ENCODE measurements around the gene PHF21B. TPM values are rescaled to one million over a fixed set of nuclear protein-coding genes. Genes with fewer than 3 reads are reported as not detected.
A peak's percentile ranks its signal among the peaks of the same experiment; 100 is the strongest.

Gene PHF21B
- total and polyA plus RNA-seq, 2 experiments from 2014 or later = 20.6 to 149 TPM

DNA sequence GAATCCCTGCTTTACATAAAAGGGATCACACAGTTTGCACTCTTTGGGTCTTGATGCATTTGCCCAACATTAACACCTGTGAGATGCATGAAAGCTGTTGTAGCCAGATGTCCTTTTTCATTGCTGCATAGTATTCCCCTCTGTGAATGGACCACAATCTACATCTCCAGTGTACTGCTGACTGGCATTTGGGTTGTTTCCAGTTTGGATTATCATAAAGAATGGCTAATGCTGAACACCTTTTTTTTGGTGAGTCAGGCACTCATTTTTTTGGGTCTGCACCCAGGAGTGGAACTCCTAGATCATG lies 58.3 kb downstream of the PHF21B start:
- peaks cover 8% of the 10 kb centered on the region; the same call in 1 of the 2 replicates for H3K36me3 ChIP-seq (ENCODE audit: insufficient read depth)
- H3K4me3 ChIP-seq = no peak overlapping the region
- H3K79me2 ChIP-seq (replicated peaks; ENCODE audit: insufficient read depth) = peaks cover 21% of the 10 kb centered on the region
- no peaks in the 10 kb centered on the region for H3K27me3 ChIP-seq (ENCODE audit: insufficient read depth)
- no peak overlapping the region for H3K27ac Mint-ChIP-seq
- peaks cover 48% of the 10 kb centered on the region for H3K4me1 ChIP-seq (ENCODE audit: insufficient read depth)
- H3F3A ChIP-seq (replicated peaks; ENCODE audit: low read depth) = peaks cover 45% of the 10 kb centered on the region
- H3K9me3 Mint-ChIP-seq = peaks cover 30% of the 10 kb centered on the region
- peaks cover 23% of the 10 kb centered on the region for H3K27me3 Mint-ChIP-seq (ENCODE audit: insufficient read depth, low read depth, poor library complexity)
- DNase-seq (ENCODE audit: low spot score) (no peak), ATAC-seq (no peak)
- no peak overlapping the region for H3K4me3 Mint-ChIP-seq
- H3K36me3 Mint-ChIP-seq (ENCODE audit: low read depth) = peaks cover 39% of the 10 kb centered on the region
- H2AFZ ChIP-seq = no peak overlapping the region
- TF ChIP-seq POLR2AphosphoS5 (IDR thresholded peaks at IDR 0.05; ENCODE audit: low read depth) (peak; percentile 2; the same call in 1 of the 2 replicates), ZNF114 (CRISPR knock-in tag; IDR thresholded peaks at IDR 0.05) (no peak)
- no peaks in the 10 kb centered on the region for H3K9me2 ChIP-seq (ENCODE audit: insufficient read depth)
- peak overlapping the region; percentile 32; the same call in 1 of the 2 replicates for H3K27ac ChIP-seq (ENCODE audit: low read depth)
- H4K20me1 ChIP-seq (replicated peaks; ENCODE audit: insufficient read depth) = peaks cover 32% of the 10 kb centered on the region
- H3K4me2 ChIP-seq = no peak overlapping the region
- H3K4me1 Mint-ChIP-seq = peaks cover 61% of the 10 kb centered on the region

GRCh38 chr22:44950806-44951509 lies 58.8 kb downstream of the PHF21B start:
- no peak overlapping the region for H2AFZ ChIP-seq
- Mint-ChIP-seq H3K36me3 (ENCODE audit: low read depth) (peaks cover 42% of the 10 kb centered on the region), H3K4me1 (peaks cover 61% of the 10 kb centered on the region), H3K4me3 (no peak overlapping the region), H3K27ac (no peak overlapping the region), H3K9me3 (peaks cover 30% of the 10 kb centered on the region), H3K27me3 (ENCODE audit: insufficient read depth, low read depth, poor library complexity) (peaks cover 23% of the 10 kb centered on the region)
- H3K9me2 ChIP-seq (ENCODE audit: insufficient read depth) = no peaks in the 10 kb centered on the region
- no peaks in the 10 kb centered on the region for H3K27me3 ChIP-seq (ENCODE audit: insufficient read depth)
- peaks cover 34% of the 10 kb centered on the region for H4K20me1 ChIP-seq (replicated peaks; ENCODE audit: insufficient read depth)
- DNase-seq (ENCODE audit: low spot score) (no peak), ATAC-seq (no peak)
- H3K79me2 ChIP-seq (replicated peaks; ENCODE audit: insufficient read depth) = peaks cover 17% of the 10 kb centered on the region
- 0 out of 2 replicates have a peak overlapping the region, but pooled peaks have one; percentile 39 for H3K27ac ChIP-seq (ENCODE audit: low read depth)
- no peak overlapping the region for H3K4me3 ChIP-seq
- peaks cover 45% of the 10 kb centered on the region for H3F3A ChIP-seq (replicated peaks; ENCODE audit: low read depth)
- H3K36me3 ChIP-seq (ENCODE audit: insufficient read depth) = peaks cover 8% of the 10 kb centered on the region; the same call in 1 of the 2 replicates
- no peak overlapping the region for H3K4me2 ChIP-seq
- TF ChIP-seq POLR2AphosphoS5 (IDR thresholded peaks at IDR 0.05; ENCODE audit: low read depth) (peak; percentile 30; the same call in 1 of the 2 replicates), JUNB (IDR thresholded peaks at IDR 0.05; ENCODE audit: unreplicated experiment) (no peak)
- H3K4me1 ChIP-seq (ENCODE audit: insufficient read depth) = peaks cover 43% of the 10 kb centered on the region

DNA sequence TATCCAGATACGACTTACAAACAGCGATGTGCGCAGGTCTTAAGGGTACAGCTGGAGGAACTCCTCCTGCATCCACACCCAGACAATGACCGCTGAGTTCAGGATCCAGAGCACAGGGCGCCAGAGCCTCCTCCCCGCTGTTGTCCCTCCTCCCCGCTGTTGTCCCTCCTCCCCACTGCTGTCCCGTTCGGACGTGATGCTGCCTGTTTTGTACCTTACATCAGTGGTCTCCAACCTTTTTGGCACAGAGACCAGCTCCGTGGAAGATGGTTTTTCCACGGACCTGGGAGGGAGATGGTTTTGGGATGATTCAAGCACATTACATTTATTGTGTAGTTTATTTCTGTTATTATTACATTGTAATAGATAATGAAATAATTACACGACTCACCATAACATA lies 62.0 kb downstream of the PHF21B start:
- no peak for DNase-seq (ENCODE audit: low spot score)
- H3K9me3 Mint-ChIP-seq = peaks cover 28% of the 10 kb centered on the region
- H3K36me3 Mint-ChIP-seq (ENCODE audit: low read depth) = peaks cover 39% of the 10 kb centered on the region
- H3K27me3 Mint-ChIP-seq (ENCODE audit: insufficient read depth, low read depth, poor library complexity) = peaks cover 25% of the 10 kb centered on the region
- H3K36me3 ChIP-seq (ENCODE audit: insufficient read depth) = peaks cover 8% of the 10 kb centered on the region; the same call in 1 of the 2 replicates
- H3K27me3 ChIP-seq (ENCODE audit: insufficient read depth) = no peaks in the 10 kb centered on the region
- H3F3A ChIP-seq (replicated peaks; ENCODE audit: low read depth) = peaks cover 33% of the 10 kb centered on the region
- H3K9me2 ChIP-seq (ENCODE audit: insufficient read depth) = no peaks in the 10 kb centered on the region
- ATAC-seq = no peak
- H3K4me3 ChIP-seq = no peak overlapping the region
- peaks cover 35% of the 10 kb centered on the region for H4K20me1 ChIP-seq (replicated peaks; ENCODE audit: insufficient read depth)
- no peak overlapping the region for H3K27ac ChIP-seq (ENCODE audit: low read depth)
- H2AFZ ChIP-seq = no peak overlapping the region
- H3K79me2 ChIP-seq (replicated peaks; ENCODE audit: insufficient read depth) = peaks cover 10% of the 10 kb centered on the region
- no peak overlapping the region for H3K4me3 Mint-ChIP-seq
- H3K27ac Mint-ChIP-seq = no peak overlapping the region
- H3K4me1 ChIP-seq (ENCODE audit: insufficient read depth) = peaks cover 18% of the 10 kb centered on the region; the same call in 1 of the 2 replicates
- H3K4me1 Mint-ChIP-seq = peaks cover 62% of the 10 kb centered on the region
- no peak overlapping the region for H3K4me2 ChIP-seq
- TF ChIP-seq EZH2 (IDR thresholded peaks at IDR 0.05; ENCODE audit: low read depth, unreplicated experiment) (no peak), ETS1 (IDR thresholded peaks at IDR 0.05) (no peak), CREB1 (CRISPR knock-in tag; IDR thresholded peaks at IDR 0.05; ENCODE audit: low read depth) (no peak), POLR2AphosphoS5 (IDR thresholded peaks at IDR 0.05; ENCODE audit: low read depth) (no peak), ZNF331 (CRISPR knock-in tag; IDR thresholded peaks at IDR 0.05; ENCODE audit: low read depth) (no peak), JUNB (IDR thresholded peaks at IDR 0.05; ENCODE audit: unreplicated experiment) (no peak), NANOG (IDR thresholded peaks at IDR 0.05; ENCODE audit: borderline replicate concordance) (no peak), ZNF114 (CRISPR knock-in tag; IDR thresholded peaks at IDR 0.05) (no peak)
- TF ChIP-seq, protein P1, sequence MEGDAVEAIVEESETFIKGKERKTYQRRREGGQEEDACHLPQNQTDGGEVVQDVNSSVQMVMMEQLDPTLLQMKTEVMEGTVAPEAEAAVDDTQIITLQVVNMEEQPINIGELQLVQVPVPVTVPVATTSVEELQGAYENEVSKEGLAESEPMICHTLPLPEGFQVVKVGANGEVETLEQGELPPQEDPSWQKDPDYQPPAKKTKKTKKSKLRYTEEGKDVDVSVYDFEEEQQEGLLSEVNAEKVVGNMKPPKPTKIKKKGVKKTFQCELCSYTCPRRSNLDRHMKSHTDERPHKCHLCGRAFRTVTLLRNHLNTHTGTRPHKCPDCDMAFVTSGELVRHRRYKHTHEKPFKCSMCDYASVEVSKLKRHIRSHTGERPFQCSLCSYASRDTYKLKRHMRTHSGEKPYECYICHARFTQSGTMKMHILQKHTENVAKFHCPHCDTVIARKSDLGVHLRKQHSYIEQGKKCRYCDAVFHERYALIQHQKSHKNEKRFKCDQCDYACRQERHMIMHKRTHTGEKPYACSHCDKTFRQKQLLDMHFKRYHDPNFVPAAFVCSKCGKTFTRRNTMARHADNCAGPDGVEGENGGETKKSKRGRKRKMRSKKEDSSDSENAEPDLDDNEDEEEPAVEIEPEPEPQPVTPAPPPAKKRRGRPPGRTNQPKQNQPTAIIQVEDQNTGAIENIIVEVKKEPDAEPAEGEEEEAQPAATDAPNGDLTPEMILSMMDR (conservative IDR thresholded peaks at IDR 0.05; ENCODE audit: low read depth in 2 of 2) = no peak
